Activated CD4-positive, alpha-beta T cell treated with anti-CD3 and anti-CD28 coated beads for 36 hours (primary cell): ENCODE results near the gene RNF112. TPM values are rescaled to one million over a fixed set of nuclear protein-coding genes. Genes with fewer than 3 reads are reported as not detected.

Experiments
- ATAC-seq: fragments of 200-7000 bp; cut with Tn5 transposase; one replicate; pipeline ENCODE4 v1.10.0; 2021; ENCODE audit warnings: mild to moderate bottlenecking, moderate library complexity
- CTCF ChIA-PET: fragments of 350-600 bp; sonication (Branson Sonifier 250); formaldehyde crosslinking; loops from one replicate; lab custom pipeline; 2021; ENCODE audit warnings: antibody characterized with exemption; lab: Charles Lee
- POLR2A ChIA-PET: fragments of 350-600 bp; sonication (Branson Sonifier 250); formaldehyde crosslinking; loops from one replicate; lab custom pipeline; 2021; ENCODE audit warnings: antibody characterized with exemption, inconsistent platforms; lab: Charles Lee
- DNase-seq: peaks from one replicate; pipeline ENCODE4 v3.0.0-alpha.2; 2020
- H3K27ac Mint-ChIP-seq: one replicate; pipeline ENCODE4 v1.8.0; 2021; ENCODE audit warnings: mixed read lengths
- H3K27me3 Mint-ChIP-seq: one replicate; pipeline ENCODE4 v1.8.0; 2021; ENCODE audit warnings: mixed read lengths
- H3K36me3 Mint-ChIP-seq: one replicate; pipeline ENCODE4 v1.8.0; 2021; ENCODE audit warnings: low read depth, mixed read lengths
- H3K4me1 Mint-ChIP-seq: one replicate; pipeline ENCODE4 v1.8.0; 2021; ENCODE audit warnings: mixed read lengths
- H3K4me3 Mint-ChIP-seq: one replicate; pipeline ENCODE4 v1.8.0; 2021; ENCODE audit warnings: mild to moderate bottlenecking, moderate library complexity, mixed read lengths
- H3K9me3 Mint-ChIP-seq: one replicate; pipeline ENCODE4 v1.8.0; 2021; ENCODE audit warnings: low read depth, mixed read lengths
- intact Hi-C, 2 experiments: fragments of 100-400 bp; cut with DNase I in 1 of 2; cut with micrococcal nuclease in 1 of 2; formaldehyde crosslinking; loops; one replicate each; pipeline versions ENCODE4 v1.14.2 to v1.15.1; 2022 to 2024; cut with DNase I, micrococcal nuclease
- total RNA-seq, 2 experiments: library from RNA; stranded (reverse); gene quantifications; one replicate each; pipeline ENCODE4 v1.2.3, GENCODE V29; 2021

The RNF112 gene
- total RNA-seq, 2 experiments from 2014 or later, result 0.26 to 0.55 TPM

DNA sequence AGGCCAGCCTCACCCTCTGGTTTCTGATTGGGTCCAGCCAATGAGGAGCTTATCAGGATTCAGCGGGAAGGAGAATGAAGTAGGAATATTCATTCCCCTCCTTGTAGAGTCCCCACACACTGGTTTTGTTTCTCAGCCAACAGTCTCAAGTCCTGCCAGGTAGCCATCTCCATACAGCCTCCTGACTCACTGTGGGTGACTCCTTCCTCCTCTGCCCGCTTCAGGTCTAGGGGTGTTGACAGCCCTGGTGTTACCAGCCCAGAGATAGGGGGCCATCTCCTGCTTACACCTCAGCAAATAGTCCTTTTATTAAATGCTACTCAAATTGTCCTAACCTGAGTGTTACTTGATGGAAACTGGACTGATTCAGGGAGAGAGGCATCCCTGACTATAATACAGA is 20.1 kb upstream of the RNF112 start:
- no peaks in the 10 kb centered on the region for H3K9me3 Mint-ChIP-seq
- ATAC-seq (no peak), DNase-seq (no peak)
- no peak overlapping the region for H3K27ac Mint-ChIP-seq
- no peaks in the 10 kb centered on the region for H3K36me3 Mint-ChIP-seq
- CTCF ChIA-PET, result interaction anchor here (2.5 kb wide), 1 partner anchor 16 kb away, joined by 11 read pairs; no protein-coding TSS in a partner anchor
- no peak overlapping the region for H3K4me3 Mint-ChIP-seq
- POLR2A ChIA-PET, result no interaction called here
- H3K4me1 Mint-ChIP-seq, result peaks cover 4% of the 10 kb centered on the region
- intact Hi-C loops, result no loop called here
- no peaks in the 10 kb centered on the region for H3K27me3 Mint-ChIP-seq

DNA sequence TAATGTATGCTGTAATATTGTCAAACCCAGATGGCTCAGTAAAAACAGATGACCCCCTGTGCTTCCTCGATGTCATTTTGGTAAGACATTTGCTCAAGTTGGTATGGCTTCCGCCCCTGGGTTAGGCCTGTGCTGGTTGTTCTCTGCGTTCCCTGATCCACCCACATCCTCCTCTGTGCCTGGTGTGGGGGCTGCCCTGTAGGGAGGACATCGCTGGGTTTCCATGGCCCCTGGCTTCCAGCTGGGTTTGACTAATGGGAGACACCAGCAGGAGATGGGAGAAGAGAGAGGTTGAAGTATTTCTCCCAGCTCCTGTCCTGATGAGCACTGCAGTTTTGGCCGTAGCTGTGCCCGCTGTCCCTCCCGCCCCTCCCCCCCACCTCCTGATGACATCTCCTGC is 19.6 kb upstream of the RNF112 start:
- no peaks in the 10 kb centered on the region for H3K27me3 Mint-ChIP-seq
- POLR2A ChIA-PET, result no interaction called here
- H3K36me3 Mint-ChIP-seq, result no peaks in the 10 kb centered on the region
- no peak overlapping the region for H3K4me3 Mint-ChIP-seq
- ATAC-seq (no peak), DNase-seq (no peak)
- intact Hi-C loops, result no loop called here
- H3K27ac Mint-ChIP-seq, result no peak overlapping the region
- no peaks in the 10 kb centered on the region for H3K9me3 Mint-ChIP-seq
- CTCF ChIA-PET, result no interaction called here
- H3K4me1 Mint-ChIP-seq, result peaks cover 1% of the 10 kb centered on the region

DNA sequence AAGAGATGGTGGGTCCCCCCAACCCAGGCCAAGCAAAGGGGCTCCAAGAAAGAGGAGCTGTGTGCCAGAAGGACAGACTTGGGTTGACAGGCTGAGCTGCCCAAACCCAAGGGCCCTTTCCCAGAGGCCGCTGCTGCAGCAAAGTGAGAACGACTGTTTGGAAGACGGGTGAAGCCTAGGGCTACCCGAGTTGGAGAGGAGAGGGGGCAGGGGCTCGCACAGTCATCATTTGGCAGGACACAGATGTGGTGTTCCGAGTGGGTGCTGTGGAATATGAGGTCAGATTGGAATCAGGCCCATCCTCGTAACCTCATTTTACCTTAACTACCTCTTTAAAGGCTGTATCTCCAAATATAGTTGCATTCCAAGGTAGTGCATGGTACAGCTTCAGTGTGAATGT is 18.7 kb upstream of the RNF112 start:
- POLR2A ChIA-PET, result no interaction called here
- intact Hi-C loops, result no loop called here
- H3K9me3 Mint-ChIP-seq, result no peaks in the 10 kb centered on the region
- H3K36me3 Mint-ChIP-seq, result no peaks in the 10 kb centered on the region
- DNase-seq (no peak), ATAC-seq (no peak)
- H3K4me3 Mint-ChIP-seq, result no peak overlapping the region
- H3K27ac Mint-ChIP-seq, result no peak overlapping the region
- CTCF ChIA-PET, result interaction anchor here (1.3 kb wide), 1 partner anchor 30 kb away, joined by 5 read pairs; the partner anchor contains the start of gene B9D1
- no peaks in the 10 kb centered on the region for H3K4me1 Mint-ChIP-seq
- no peaks in the 10 kb centered on the region for H3K27me3 Mint-ChIP-seq

DNA sequence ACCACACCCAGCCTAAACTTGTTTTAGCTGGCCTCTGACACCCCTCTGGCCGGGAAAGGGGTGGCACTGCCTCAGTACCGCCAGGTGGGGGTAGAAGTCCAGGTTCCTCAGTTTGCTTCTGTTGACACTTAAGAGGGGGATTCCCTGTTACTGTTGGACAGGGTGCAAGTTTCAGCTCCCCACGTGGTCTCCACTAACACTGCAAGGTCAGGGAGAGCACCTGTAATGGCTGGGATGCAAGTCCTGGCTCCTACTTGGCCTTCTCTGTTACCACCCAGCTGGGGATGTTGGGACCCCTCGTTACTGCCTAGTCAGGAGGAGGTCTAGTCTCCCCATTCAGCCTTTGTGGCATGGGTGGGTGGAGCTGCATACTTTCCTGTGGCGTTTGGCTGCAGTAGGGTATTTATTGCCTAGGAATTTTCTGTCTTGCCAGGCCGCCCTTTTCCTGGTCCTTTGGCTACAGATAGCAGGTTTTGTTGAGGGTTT is 13.4 kb upstream of the RNF112 start:
- Mint-ChIP-seq H3K9me3 (no peaks in the 10 kb centered on the region), H3K36me3 (no peaks in the 10 kb centered on the region), H3K4me1 (no peaks in the 10 kb centered on the region), H3K4me3 (no peak overlapping the region), H3K27ac (no peak overlapping the region), H3K27me3 (no peaks in the 10 kb centered on the region)
- POLR2A ChIA-PET, result no interaction called here
- CTCF ChIA-PET, result interaction anchor here (1.5 kb wide), 1 partner anchor 35 kb away, joined by 4 read pairs; the partner anchor contains the start of gene B9D1
- ATAC-seq (no peak), DNase-seq (no peak)
- intact Hi-C loops, result no loop called here

DNA sequence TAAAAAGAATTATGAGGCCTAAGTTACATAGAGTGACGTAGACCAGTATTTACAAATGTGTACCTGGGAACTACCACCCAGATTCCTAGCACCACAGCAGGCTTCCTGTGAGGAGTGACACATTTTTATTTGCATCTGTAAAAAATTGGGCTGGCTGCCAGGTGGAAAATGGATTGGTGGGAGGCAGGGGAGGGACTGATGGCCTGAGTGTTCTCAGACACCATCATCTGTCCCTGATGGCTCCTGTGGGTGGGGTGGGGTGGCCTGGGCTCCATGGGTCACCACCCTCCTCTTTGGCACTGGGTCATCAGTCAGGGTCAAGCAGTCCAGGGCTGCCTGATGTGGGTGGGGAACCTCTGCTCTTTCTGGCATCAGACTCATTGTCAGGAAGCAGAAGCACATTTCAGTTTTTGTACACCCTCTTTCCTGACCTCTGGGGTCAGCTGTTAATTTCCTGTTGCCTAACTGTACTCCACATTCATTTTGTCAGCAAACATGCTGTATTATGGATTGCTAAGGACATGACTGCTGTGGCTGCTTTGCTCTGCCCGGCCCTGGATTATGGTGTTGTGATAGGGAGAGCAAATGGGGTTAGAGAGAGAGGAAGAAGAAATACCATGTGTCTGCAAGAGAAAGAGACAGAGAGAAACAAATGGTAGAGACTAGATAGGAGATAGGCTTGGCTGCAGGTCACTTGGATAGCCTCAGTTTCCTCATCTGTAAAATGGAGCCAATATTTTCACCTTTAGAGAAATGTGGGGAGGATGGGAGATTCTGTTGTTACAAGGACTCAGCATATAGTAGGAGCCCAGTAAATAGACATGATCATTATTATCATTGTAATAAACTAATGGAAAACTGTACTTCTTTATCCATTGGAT is 12.5 kb upstream of the RNF112 start:
- DNase-seq, result no peak
- Mint-ChIP-seq H3K27ac (no peak overlapping the region), H3K36me3 (no peaks in the 10 kb centered on the region), H3K4me1 (no peaks in the 10 kb centered on the region), H3K27me3 (no peaks in the 10 kb centered on the region), H3K4me3 (no peak overlapping the region), H3K9me3 (no peaks in the 10 kb centered on the region)
- POLR2A ChIA-PET, result no interaction called here
- intact Hi-C loops, result no loop called here
- CTCF ChIA-PET, result no interaction called here
- ATAC-seq, result no peak

DNA sequence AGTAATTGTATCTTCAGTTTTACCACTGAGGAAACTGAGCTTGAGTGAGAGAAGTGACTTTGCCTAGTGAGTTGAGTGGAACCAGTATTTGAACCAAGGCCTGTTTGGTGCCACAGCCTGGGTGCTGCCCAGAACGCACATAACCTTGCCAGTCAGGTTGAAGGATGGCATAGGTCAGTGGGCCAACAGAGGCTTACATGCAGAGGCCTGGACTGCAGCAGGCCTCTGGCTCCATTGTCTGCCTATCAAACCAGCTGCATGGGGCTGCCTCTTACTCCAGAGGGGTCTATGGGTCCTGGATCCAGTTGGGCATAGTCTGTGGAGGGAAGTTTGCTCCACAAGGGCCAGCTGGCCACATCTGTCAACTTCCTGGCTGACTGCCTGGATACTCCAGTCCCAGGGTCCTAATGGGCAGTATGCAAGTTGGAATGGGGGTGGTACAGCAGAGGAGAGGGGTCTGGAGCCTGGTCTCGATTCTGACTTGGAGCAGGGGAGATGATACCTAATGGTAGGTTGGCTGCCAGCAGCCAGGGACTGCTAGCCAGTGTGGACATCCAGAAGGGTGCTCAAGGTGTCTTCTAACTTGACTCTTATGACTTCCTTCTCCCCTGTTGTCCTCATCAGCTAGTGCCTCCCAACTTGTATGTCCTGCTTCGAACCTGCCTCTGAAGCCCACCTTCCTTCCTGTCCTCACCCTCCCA is 11.1 kb upstream of the RNF112 start:
- intact Hi-C loops, result no loop called here
- H3K27ac Mint-ChIP-seq, result no peak overlapping the region
- H3K4me3 Mint-ChIP-seq, result no peak overlapping the region
- H3K9me3 Mint-ChIP-seq, result no peaks in the 10 kb centered on the region
- ATAC-seq (no peak), DNase-seq (no peak)
- ChIA-PET CTCF (no interaction called here), POLR2A (no interaction called here)
- H3K27me3 Mint-ChIP-seq, result no peaks in the 10 kb centered on the region
- H3K36me3 Mint-ChIP-seq, result no peaks in the 10 kb centered on the region
- H3K4me1 Mint-ChIP-seq, result no peaks in the 10 kb centered on the region

DNA sequence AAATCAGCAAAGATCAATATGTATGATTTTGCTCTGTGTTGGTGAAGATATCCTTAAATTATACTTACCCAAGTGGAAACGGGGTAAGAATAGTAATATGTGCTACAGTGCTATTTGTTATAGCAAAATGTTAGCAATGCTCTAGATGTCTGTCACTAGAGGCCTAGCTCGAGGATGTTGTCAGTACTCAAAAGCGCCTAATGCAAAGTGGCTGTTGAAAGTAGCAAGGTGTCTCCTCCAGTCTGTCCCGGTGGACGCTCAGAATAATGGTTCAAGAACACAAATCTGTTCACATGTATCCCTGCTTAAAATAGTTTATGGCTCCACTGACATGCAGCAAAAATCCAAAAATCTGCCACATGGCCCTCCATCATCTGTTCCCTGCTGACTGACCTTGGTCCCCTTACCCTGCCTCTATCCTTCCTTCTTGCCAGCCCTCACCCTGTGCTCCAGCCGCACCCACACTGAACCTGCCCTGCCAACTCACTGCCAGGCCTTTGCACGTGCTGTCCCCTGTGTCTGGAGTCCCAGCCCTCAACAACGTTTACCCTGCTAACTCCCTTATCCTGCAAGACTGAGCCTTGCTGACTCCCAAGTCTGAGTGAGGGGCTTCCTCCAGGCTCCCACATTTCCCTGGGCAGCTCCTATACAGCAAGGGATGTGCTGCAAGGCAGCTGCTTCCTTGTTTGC is 9.6 kb upstream of the RNF112 start:
- ATAC-seq (no peak), DNase-seq (no peak)
- Mint-ChIP-seq H3K27me3 (no peaks in the 10 kb centered on the region), H3K9me3 (no peaks in the 10 kb centered on the region), H3K27ac (no peak overlapping the region), H3K36me3 (no peaks in the 10 kb centered on the region), H3K4me3 (no peak overlapping the region), H3K4me1 (no peaks in the 10 kb centered on the region)
- ChIA-PET CTCF (interaction anchor here (0.5 kb wide), 1 partner anchor 39 kb away, joined by 3 read pairs; the partner anchor contains the start of gene B9D1), POLR2A (no interaction called here)
- intact Hi-C loops, result no loop called here

DNA sequence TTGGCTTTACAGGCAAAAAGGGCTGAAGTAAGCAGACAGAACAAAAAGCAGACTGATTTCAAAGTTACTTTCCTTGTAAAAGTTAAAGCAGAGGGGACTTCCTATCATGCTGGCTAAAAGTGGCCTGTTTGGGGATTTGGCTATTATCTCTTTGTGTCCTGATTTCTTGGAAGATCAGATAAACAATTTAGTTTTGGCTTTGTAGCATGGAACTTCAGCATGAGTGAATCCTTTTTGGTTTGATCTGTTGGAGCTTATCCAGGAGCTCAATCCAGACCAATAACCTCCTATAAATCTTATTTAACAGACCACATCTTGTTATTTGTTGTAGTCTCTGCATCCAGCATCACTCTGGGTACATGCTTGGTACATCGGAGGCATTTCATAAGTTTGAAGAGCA is 8.9 kb upstream of the RNF112 start:
- intact Hi-C loops, result no loop called here

DNA sequence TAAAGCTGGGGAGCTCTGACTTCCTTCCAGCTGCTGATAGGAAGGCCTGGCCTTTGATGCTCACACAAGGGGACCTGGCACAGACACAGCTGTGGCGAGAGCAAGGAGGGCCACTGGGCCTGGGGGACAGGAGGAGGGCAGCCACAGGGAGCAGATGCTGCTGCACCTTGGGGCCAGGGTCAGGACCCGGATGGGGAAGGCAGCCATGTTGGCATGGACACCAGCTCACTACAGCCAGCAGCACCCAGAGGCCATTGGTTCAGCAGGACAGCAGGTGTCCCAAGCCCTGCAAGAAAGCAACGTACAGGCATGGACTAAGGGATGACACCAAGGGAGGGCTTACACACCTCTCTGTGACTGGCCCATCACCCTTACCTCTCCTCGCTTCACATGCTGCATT is 8.0 kb upstream of the RNF112 start:
- Mint-ChIP-seq H3K27me3 (no peaks in the 10 kb centered on the region), H3K36me3 (no peaks in the 10 kb centered on the region), H3K27ac (no peak overlapping the region), H3K4me1 (no peaks in the 10 kb centered on the region), H3K9me3 (no peaks in the 10 kb centered on the region), H3K4me3 (no peak overlapping the region)
- intact Hi-C loops, result no loop called here
- POLR2A ChIA-PET, result no interaction called here
- CTCF ChIA-PET, result no interaction called here
- no peak for DNase-seq
- no peak for ATAC-seq

More for the DNA sequence above, 8.9 kb upstream of the RNF112 start:
- ChIA-PET POLR2A (no interaction called here), CTCF (no interaction called here)
- Mint-ChIP-seq H3K9me3 (no peaks in the 10 kb centered on the region), H3K27me3 (no peaks in the 10 kb centered on the region), H3K4me1 (no peaks in the 10 kb centered on the region), H3K4me3 (no peak overlapping the region), H3K36me3 (no peaks in the 10 kb centered on the region), H3K27ac (no peak overlapping the region)
- DNase-seq (no peak), ATAC-seq (no peak)

DNA sequence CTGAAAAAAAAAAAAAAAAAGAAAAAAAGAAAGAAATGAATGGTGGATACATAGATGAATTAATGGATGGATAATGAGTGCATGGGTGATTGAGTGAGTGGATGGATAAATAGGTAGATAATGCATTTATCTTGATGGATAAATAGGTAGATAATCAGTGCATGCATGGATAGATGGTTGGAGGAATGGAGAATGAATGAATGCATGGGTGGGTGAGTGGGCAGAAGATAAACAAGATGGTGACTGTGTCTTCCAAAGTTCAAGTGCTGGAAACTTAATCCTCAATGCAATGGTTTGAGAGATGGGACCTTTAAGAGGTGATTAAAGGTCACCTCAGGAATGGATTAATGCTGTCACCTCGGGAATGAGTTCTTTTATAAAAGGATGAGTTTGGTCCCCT is 6.8 kb upstream of the RNF112 start:
- no peaks in the 10 kb centered on the region for H3K36me3 Mint-ChIP-seq
- H3K27ac Mint-ChIP-seq, result no peak overlapping the region
- POLR2A ChIA-PET, result no interaction called here
- no peaks in the 10 kb centered on the region for H3K27me3 Mint-ChIP-seq
- H3K4me3 Mint-ChIP-seq, result no peak overlapping the region
- DNase-seq (no peak), ATAC-seq (no peak)
- H3K9me3 Mint-ChIP-seq, result no peaks in the 10 kb centered on the region
- intact Hi-C loops, result no loop called here
- no peaks in the 10 kb centered on the region for H3K4me1 Mint-ChIP-seq
- CTCF ChIA-PET, result no interaction called here

DNA sequence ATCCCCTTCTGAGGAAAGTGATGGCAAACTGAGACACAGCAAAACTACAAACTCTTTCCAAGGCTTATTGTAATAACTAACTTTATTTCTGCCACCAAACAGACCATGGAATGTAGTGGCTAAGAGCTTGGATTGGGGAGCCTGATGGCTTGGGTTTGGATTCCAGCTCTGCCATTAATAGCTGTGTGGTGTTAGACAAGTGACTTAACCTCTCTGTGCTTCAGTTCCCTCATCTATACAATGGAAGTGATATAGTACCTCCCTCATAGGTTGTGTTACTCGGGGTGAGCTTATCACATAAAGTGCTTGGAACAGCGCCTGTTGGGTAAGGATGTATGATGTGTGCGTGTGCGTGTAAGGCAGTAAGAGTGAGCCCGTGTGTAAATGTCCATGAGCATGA is 5.9 kb upstream of the RNF112 start:
- H3K9me3 Mint-ChIP-seq, result no peaks in the 10 kb centered on the region
- H3K27me3 Mint-ChIP-seq, result no peaks in the 10 kb centered on the region
- intact Hi-C loops, result no loop called here
- POLR2A ChIA-PET, result no interaction called here
- DNase-seq (no peak), ATAC-seq (no peak)
- CTCF ChIA-PET, result no interaction called here
- H3K27ac Mint-ChIP-seq, result no peak overlapping the region
- no peak overlapping the region for H3K4me3 Mint-ChIP-seq
- no peaks in the 10 kb centered on the region for H3K36me3 Mint-ChIP-seq
- no peaks in the 10 kb centered on the region for H3K4me1 Mint-ChIP-seq
